GM18511 (cell line): Measurements from ENCODE around the gene CSNK1G3.
"Not testable (repeated sequence)": the region's sequence is repeated elsewhere in the genome, so short reads cannot be mapped to it uniquely, and the experiment has no call there.

Source experiments
- ATAC-seq: cut with Tn5 transposase; IDR thresholded peaks from one replicate; pipeline ENCODE4 v1.9.1; 2021; ENCODE audit warnings: mild to moderate bottlenecking, moderate library complexity; ENCODE audit not compliant: unreplicated experiment

CSNK1G3 gene

GRCh38 chr5:123636006-123636405, 124.0 kb downstream of the CSNK1G3 start:
- ATAC-seq = no peak

- ATAC-seq = not testable (repeated sequence)
These were observed 125.1 kb downstream of the CSNK1G3 start for GRCh38 chr5:123637028-123637427.

- no peak for ATAC-seq
These were observed 127.3 kb downstream of the CSNK1G3 start for GRCh38 chr5:123639244-123639643.

- ATAC-seq = no peak
These were observed 133.1 kb downstream of the CSNK1G3 start for GRCh38 chr5:123645024-123645603.

GRCh38 chr5:123647066-123647465, 135.1 kb downstream of the CSNK1G3 start:
- no peak for ATAC-seq

GRCh38 chr5:123651234-123651633, 139.3 kb downstream of the CSNK1G3 start:
- no peak for ATAC-seq

GRCh38 chr5:123659011-123659410, 147.0 kb downstream of the CSNK1G3 start:
- ATAC-seq = no peak

- ATAC-seq = no peak
These were observed 147.5 kb downstream of the CSNK1G3 start for GRCh38 chr5:123659495-123659894.

- no peak for ATAC-seq
These were observed 153.0 kb downstream of the CSNK1G3 start for GRCh38 chr5:123664961-123665360.

GRCh38 chr5:123665822-123666371, 153.9 kb downstream of the CSNK1G3 start:
- no peak for ATAC-seq
